Activated naive CD4-positive, alpha-beta T cell treated with anti-CD3 and anti-CD28 coated beads for 36 hours (primary cell): ENCODE data around the gene WDR7. TPM values are rescaled to one million over a fixed set of nuclear protein-coding genes. Genes with fewer than 3 reads are reported as not detected.

Source experiments
- CTCF ChIA-PET: fragments of 350-600 bp; sonication (Branson Sonifier 250); formaldehyde crosslinking; loops from one replicate; lab custom pipeline; 2021; ENCODE audit warnings: antibody characterized with exemption; lab: Charles Lee
- DNase-seq: peaks from one replicate; pipeline ENCODE4 v3.0.0-alpha.2; 2020
- H3K27ac Mint-ChIP-seq: one replicate; pipeline ENCODE4 v1.8.0; 2021; ENCODE audit warnings: mild to moderate bottlenecking, mixed read lengths
- H3K27me3 Mint-ChIP-seq: one replicate; pipeline ENCODE4 v1.8.0; 2021; ENCODE audit warnings: low read depth, mixed read lengths
- H3K36me3 Mint-ChIP-seq: one replicate; pipeline ENCODE4 v1.8.0; 2021; ENCODE audit warnings: low read depth, mixed read lengths
- H3K4me1 Mint-ChIP-seq: one replicate; pipeline ENCODE4 v1.8.0; 2021; ENCODE audit warnings: low read depth, mixed read lengths
- H3K4me3 Mint-ChIP-seq: one replicate; pipeline ENCODE4 v1.8.0; 2021; ENCODE audit warnings: mild to moderate bottlenecking, moderate library complexity, mixed read lengths
- H3K9me3 Mint-ChIP-seq: one replicate; pipeline ENCODE4 v1.8.0; 2021; ENCODE audit warnings: mixed read lengths
- intact Hi-C: fragments of 100-400 bp; cut with micrococcal nuclease; formaldehyde crosslinking; loops from one replicate; pipeline ENCODE4 v1.15.1; 2023
- total RNA-seq, 2 experiments: library from RNA; stranded (reverse); gene quantifications; one replicate each; pipeline ENCODE4 v1.2.3, GENCODE V29; 2021

Gene WDR7
- total RNA-seq, 2 experiments from 2014 or later: 17.3 to 19.5 TPM

- Mint-ChIP-seq H3K27ac (no peak overlapping the region), H3K4me1 (no peaks in the 10 kb centered on the region), H3K4me3 (no peak overlapping the region), H3K9me3 (no peaks in the 10 kb centered on the region), H3K27me3 (no peaks in the 10 kb centered on the region), H3K36me3 (peaks cover 7% of the 10 kb centered on the region)
- DNase-seq: peak; percentile 29
- intact Hi-C loops: loop anchor here (1.0 kb wide), 2 partner anchors 743 to 859 kb away; no protein-coding TSS in a partner anchor
- CTCF ChIA-PET: interaction anchor here (0.6 to 3.0 kb wide), 10 partner anchors 10 to 860 kb away, joined by 3 to 9 read pairs (median 4); partner anchors contain the start of gene WDR7
Measured at GRCh38 chr18:56702946-56703345, 51.8 kb downstream of the WDR7 start.

- Mint-ChIP-seq H3K36me3 (peaks cover 7% of the 10 kb centered on the region), H3K4me3 (no peak overlapping the region), H3K27ac (no peak overlapping the region), H3K4me1 (peaks cover 3% of the 10 kb centered on the region), H3K9me3 (no peaks in the 10 kb centered on the region), H3K27me3 (no peaks in the 10 kb centered on the region)
- intact Hi-C loops: loop anchor here (1.0 to 5.0 kb wide), 6 partner anchors 18 to 1477 kb away; partner anchors contain the start of genes TXNL1 and WDR7
- DNase-seq: peak; percentile 56
- CTCF ChIA-PET: interaction anchor here (0.8 to 1.4 kb wide), 6 partner anchors 11 to 81 kb away, joined by 3 to 10 read pairs (median 4); partner anchors contain the start of gene WDR7
Measured at GRCh38 chr18:56709463-56709862, 58.3 kb downstream of the WDR7 start.

GRCh38 chr18:56711708-56712445 is 60.7 kb downstream of the WDR7 start:
- H3K4me3 Mint-ChIP-seq: no peak overlapping the region
- H3K36me3 Mint-ChIP-seq: peaks cover 4% of the 10 kb centered on the region
- H3K4me1 Mint-ChIP-seq: peaks cover 3% of the 10 kb centered on the region
- H3K27me3 Mint-ChIP-seq: no peaks in the 10 kb centered on the region
- DNase-seq: no peak
- H3K9me3 Mint-ChIP-seq: no peaks in the 10 kb centered on the region
- CTCF ChIA-PET: no interaction called here
- intact Hi-C loops: no loop called here
- H3K27ac Mint-ChIP-seq: no peak overlapping the region

GRCh38 chr18:56712761-56713160 is 61.6 kb downstream of the WDR7 start:
- Mint-ChIP-seq H3K9me3 (no peaks in the 10 kb centered on the region), H3K27me3 (no peaks in the 10 kb centered on the region), H3K36me3 (peaks cover 2% of the 10 kb centered on the region), H3K4me3 (no peak overlapping the region), H3K27ac (no peak overlapping the region), H3K4me1 (peaks cover 3% of the 10 kb centered on the region)
- CTCF ChIA-PET: no interaction called here
- intact Hi-C loops: no loop called here
- DNase-seq: no peak

GRCh38 chr18:56715121-56715520 is 64.0 kb downstream of the WDR7 start:
- H3K9me3 Mint-ChIP-seq: no peaks in the 10 kb centered on the region
- H3K27ac Mint-ChIP-seq: no peak overlapping the region
- H3K27me3 Mint-ChIP-seq: no peaks in the 10 kb centered on the region
- intact Hi-C loops: no loop called here
- no peak overlapping the region for H3K4me3 Mint-ChIP-seq
- CTCF ChIA-PET: no interaction called here
- no peak for DNase-seq
- no peaks in the 10 kb centered on the region for H3K4me1 Mint-ChIP-seq
- H3K36me3 Mint-ChIP-seq: peaks cover 9% of the 10 kb centered on the region

- Mint-ChIP-seq H3K27ac (no peak overlapping the region), H3K27me3 (no peaks in the 10 kb centered on the region), H3K4me1 (no peaks in the 10 kb centered on the region), H3K4me3 (no peak overlapping the region), H3K36me3 (peaks cover 9% of the 10 kb centered on the region), H3K9me3 (no peaks in the 10 kb centered on the region)
- CTCF ChIA-PET: no interaction called here
- intact Hi-C loops: no loop called here
- no peak for DNase-seq
Measured at GRCh38 chr18:56716692-56717146, 65.6 kb downstream of the WDR7 start.

GRCh38 chr18:56721031-56721430 is 69.9 kb downstream of the WDR7 start:
- no peak overlapping the region for H3K27ac Mint-ChIP-seq
- H3K4me1 Mint-ChIP-seq: no peaks in the 10 kb centered on the region
- H3K9me3 Mint-ChIP-seq: no peaks in the 10 kb centered on the region
- intact Hi-C loops: no loop called here
- DNase-seq: no peak
- CTCF ChIA-PET: interaction anchor here (1.1 to 2.4 kb wide), 2 partner anchors 12 to 18 kb away, joined by 3 to 7 read pairs; no protein-coding TSS in a partner anchor
- H3K4me3 Mint-ChIP-seq: no peak overlapping the region
- peaks cover 36% of the 10 kb centered on the region for H3K36me3 Mint-ChIP-seq
- H3K27me3 Mint-ChIP-seq: no peaks in the 10 kb centered on the region

GRCh38 chr18:56721491-56721890 is 70.3 kb downstream of the WDR7 start:
- H3K4me1 Mint-ChIP-seq: no peaks in the 10 kb centered on the region
- CTCF ChIA-PET: interaction anchor here (2.4 kb wide), 1 partner anchor 12 kb away, joined by 7 read pairs; no protein-coding TSS in a partner anchor
- DNase-seq: no peak
- no peak overlapping the region for H3K4me3 Mint-ChIP-seq
- peaks cover 37% of the 10 kb centered on the region for H3K36me3 Mint-ChIP-seq
- H3K27ac Mint-ChIP-seq: no peak overlapping the region
- no peaks in the 10 kb centered on the region for H3K9me3 Mint-ChIP-seq
- no peaks in the 10 kb centered on the region for H3K27me3 Mint-ChIP-seq
- intact Hi-C loops: no loop called here

- CTCF ChIA-PET: no interaction called here
- H3K27ac Mint-ChIP-seq: no peak overlapping the region
- H3K27me3 Mint-ChIP-seq: no peaks in the 10 kb centered on the region
- no peak overlapping the region for H3K4me3 Mint-ChIP-seq
- DNase-seq: no peak
- peaks cover 41% of the 10 kb centered on the region for H3K36me3 Mint-ChIP-seq
- H3K9me3 Mint-ChIP-seq: no peaks in the 10 kb centered on the region
- H3K4me1 Mint-ChIP-seq: peaks cover 8% of the 10 kb centered on the region
- intact Hi-C loops: no loop called here
Measured at GRCh38 chr18:56722518-56722917, 71.4 kb downstream of the WDR7 start.

- Mint-ChIP-seq H3K27ac (no peak overlapping the region), H3K4me1 (peaks cover 14% of the 10 kb centered on the region), H3K4me3 (no peak overlapping the region), H3K9me3 (no peaks in the 10 kb centered on the region), H3K27me3 (no peaks in the 10 kb centered on the region), H3K36me3 (peaks cover 46% of the 10 kb centered on the region)
- CTCF ChIA-PET: no interaction called here
- intact Hi-C loops: no loop called here
- DNase-seq: no peak
Measured at GRCh38 chr18:56723068-56723467, 71.9 kb downstream of the WDR7 start.

- DNase-seq: no peak
- H3K36me3 Mint-ChIP-seq: peaks cover 49% of the 10 kb centered on the region
- H3K27ac Mint-ChIP-seq: no peak overlapping the region
- H3K4me1 Mint-ChIP-seq: peaks cover 17% of the 10 kb centered on the region
- CTCF ChIA-PET: no interaction called here
- H3K4me3 Mint-ChIP-seq: no peak overlapping the region
- intact Hi-C loops: no loop called here
- H3K9me3 Mint-ChIP-seq: no peaks in the 10 kb centered on the region
- H3K27me3 Mint-ChIP-seq: no peaks in the 10 kb centered on the region
Measured at GRCh38 chr18:56723706-56724105, 72.5 kb downstream of the WDR7 start.

GRCh38 chr18:56726906-56727305 is 75.7 kb downstream of the WDR7 start:
- CTCF ChIA-PET: no interaction called here
- no peaks in the 10 kb centered on the region for H3K9me3 Mint-ChIP-seq
- H3K27ac Mint-ChIP-seq: no peak overlapping the region
- peaks cover 17% of the 10 kb centered on the region for H3K4me1 Mint-ChIP-seq
- no peak overlapping the region for H3K4me3 Mint-ChIP-seq
- H3K27me3 Mint-ChIP-seq: no peaks in the 10 kb centered on the region
- peaks cover 53% of the 10 kb centered on the region for H3K36me3 Mint-ChIP-seq
- no peak for DNase-seq
- intact Hi-C loops: loop anchor here (1.0 to 2.0 kb wide), 2 partner anchors 18 to 20 kb away; no protein-coding TSS in a partner anchor

- CTCF ChIA-PET: no interaction called here
- peak; percentile 58 for DNase-seq
- peaks cover 17% of the 10 kb centered on the region for H3K4me1 Mint-ChIP-seq
- H3K27ac Mint-ChIP-seq: peak overlapping the region; percentile 7
- H3K27me3 Mint-ChIP-seq: no peaks in the 10 kb centered on the region
- intact Hi-C loops: loop anchor here (1.0 to 2.0 kb wide), 2 partner anchors 18 to 19 kb away; no protein-coding TSS in a partner anchor
- H3K36me3 Mint-ChIP-seq: peaks cover 51% of the 10 kb centered on the region
- no peak overlapping the region for H3K4me3 Mint-ChIP-seq
- H3K9me3 Mint-ChIP-seq: no peaks in the 10 kb centered on the region
Measured at GRCh38 chr18:56727399-56727798, 76.2 kb downstream of the WDR7 start.
